Measurements from ENCODE around the gene SOS1.

- TF ChIP-seq CTCF (IDR thresholded peaks at IDR 0.05) (no peak), POLR2A (IDR thresholded peaks at IDR 0.05) (no peak)
Observed at GRCh38 chr2:39154944-39155343, 34.1 kb upstream of the SOS1 start.

Data from upper lobe of left lung (tissue), 4 donors.